HS-5 (cell line): ENCODE measurements around the gene JPH3.
"Not testable (repeated sequence)": the region's sequence is repeated elsewhere in the genome, so short reads cannot be mapped to it uniquely, and the experiment has no call there.

Source experiments
- DNase-seq: peaks from one replicate; pipeline ENCODE4 v3.0.0-alpha.2; 2012; ENCODE audit warnings: low read depth

The JPH3 gene

GRCh38 chr16:87575027-87575804 is 27.1 kb upstream of the JPH3 start:
- no peak for DNase-seq

- DNase-seq, result no peak
Measured at GRCh38 chr16:87576171-87576570, 26.1 kb upstream of the JPH3 start.

DNA sequence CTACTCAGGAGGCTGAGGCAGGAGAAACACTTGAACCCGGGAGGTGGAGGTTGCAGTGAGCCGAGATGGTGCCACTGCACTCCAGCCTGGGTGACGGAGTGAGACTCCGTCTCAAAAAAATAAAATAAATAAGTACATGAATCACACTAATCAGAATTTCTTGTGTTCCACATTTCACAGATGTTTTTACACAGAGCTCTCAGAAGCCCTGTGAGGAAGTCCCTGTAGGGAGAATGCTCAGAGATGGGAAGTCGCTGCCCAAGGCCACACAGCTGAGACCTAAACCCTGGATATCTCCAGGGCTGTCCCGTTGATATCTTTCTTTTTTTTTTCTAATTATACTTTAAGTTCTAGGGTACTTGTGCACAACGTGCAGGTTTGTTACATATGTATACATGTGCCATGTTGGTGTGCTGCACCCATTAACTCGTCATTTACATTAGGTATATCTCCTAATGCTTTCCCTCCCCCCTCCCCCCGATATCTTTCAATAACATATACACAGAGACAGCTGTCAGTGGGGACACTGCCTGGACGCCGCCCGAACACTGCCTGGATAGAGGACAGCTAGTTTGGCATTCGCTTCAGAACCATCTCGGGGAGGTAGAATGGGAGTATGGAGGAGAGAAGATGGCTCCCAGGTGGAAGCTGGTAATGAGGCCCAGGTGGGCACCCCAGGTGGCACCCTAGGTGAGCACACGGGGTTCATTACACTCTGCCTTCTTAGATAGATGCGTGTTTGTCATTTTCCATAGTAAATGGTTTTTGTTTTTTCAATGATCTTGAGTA is 24.0 kb upstream of the JPH3 start:
- DNase-seq, result not testable (repeated sequence)

GRCh38 chr16:87579691-87580090 is 22.6 kb upstream of the JPH3 start:
- DNase-seq, result no peak

- no peak for DNase-seq
Measured at GRCh38 chr16:87580855-87581261, 21.4 kb upstream of the JPH3 start.

DNA sequence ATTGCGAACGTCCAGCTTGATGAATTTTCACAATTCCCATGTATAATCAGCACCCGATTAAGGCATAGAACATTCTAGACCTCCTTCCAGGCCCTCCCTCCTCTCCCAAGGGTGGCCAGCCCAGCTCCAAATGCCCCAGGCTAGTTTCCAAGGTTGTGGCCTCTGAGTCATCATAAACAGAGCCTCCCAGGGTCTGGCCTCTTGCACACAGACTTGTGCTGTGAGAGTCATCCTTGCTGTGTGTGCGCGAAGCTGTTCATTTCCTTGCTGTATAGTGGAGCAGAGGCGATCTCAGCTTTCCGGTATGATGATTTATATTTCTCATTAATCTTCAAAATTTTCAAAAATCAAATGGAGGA is 20.5 kb upstream of the JPH3 start:
- peak; percentile 52 for DNase-seq

DNA sequence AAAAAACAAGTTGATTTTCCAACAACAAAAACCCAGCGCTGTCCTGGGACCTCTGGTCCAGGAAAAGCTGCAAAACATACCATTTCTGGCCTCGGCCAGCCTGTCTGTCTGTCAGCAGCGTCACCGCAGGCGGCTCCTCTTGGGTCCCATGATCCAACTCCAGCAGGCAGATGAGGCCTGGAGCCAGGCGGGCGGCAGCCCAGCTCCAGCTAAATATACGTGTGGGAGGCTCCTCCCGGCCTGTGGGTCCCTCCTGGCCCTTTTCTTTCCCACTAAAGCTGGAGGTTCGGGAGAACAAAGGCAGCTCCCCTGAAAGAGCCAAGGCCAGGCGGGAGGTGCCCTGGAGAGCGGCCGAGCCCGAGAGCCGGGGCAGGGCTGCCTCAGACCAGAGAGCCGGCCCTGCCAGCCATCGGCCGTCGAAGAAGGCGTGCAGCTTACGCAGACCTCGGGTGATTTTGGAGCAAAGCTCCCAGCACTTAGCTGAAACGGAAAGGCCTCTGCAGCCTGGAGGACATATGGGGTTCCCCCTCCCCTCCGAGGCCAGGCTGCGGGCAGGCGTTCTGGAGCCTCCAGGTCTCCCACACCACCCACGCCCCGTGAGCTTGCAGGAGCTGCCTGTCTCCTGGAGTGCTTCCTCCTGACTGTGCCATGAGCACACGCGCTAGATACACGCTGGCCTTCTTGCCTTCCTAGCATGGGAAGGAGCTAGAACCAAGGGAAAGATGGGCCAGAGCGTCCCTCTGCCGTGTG is 19.9 kb upstream of the JPH3 start:
- DNase-seq, result no peak

DNA sequence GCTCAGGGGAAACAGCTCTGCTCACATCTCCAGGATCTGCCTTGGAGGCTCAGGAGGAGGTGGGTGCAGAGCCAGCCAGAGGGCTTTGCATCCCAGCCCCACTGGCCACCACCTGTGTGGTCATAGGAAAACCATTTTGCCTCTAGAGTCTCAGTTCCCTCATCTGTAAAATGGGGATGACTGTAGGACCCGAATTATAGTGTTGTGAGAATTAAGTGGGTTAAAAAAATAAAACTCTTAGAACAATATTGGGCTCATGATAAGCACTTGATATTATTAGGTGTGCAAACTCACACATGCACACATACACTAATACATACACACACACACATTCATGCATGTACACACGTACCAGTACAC is 19.4 kb upstream of the JPH3 start:
- DNase-seq, result no peak

GRCh38 chr16:87583453-87584131 is 18.7 kb upstream of the JPH3 start:
- no peak for DNase-seq

DNA sequence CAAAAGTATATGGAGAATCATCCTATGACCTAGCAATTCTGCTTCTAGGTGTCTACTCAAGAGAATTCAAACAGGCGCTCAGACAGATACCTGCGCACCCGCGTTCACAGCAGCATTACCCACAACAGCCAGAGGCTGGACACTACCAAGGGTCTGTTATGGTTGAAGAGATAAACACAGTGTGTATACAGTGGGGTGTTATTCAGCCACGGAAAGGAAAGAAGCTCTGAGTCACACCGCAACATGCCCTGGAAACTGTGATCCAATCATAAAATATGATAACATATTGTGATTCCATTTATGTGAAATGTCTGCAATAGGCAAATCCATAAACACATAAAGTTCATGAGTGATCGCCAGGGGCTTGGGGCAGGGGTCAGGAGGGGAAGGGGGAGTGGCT is 18.0 kb upstream of the JPH3 start:
- DNase-seq, result no peak

GRCh38 chr16:87584975-87585374 is 17.3 kb upstream of the JPH3 start:
- DNase-seq, result no peak

DNA sequence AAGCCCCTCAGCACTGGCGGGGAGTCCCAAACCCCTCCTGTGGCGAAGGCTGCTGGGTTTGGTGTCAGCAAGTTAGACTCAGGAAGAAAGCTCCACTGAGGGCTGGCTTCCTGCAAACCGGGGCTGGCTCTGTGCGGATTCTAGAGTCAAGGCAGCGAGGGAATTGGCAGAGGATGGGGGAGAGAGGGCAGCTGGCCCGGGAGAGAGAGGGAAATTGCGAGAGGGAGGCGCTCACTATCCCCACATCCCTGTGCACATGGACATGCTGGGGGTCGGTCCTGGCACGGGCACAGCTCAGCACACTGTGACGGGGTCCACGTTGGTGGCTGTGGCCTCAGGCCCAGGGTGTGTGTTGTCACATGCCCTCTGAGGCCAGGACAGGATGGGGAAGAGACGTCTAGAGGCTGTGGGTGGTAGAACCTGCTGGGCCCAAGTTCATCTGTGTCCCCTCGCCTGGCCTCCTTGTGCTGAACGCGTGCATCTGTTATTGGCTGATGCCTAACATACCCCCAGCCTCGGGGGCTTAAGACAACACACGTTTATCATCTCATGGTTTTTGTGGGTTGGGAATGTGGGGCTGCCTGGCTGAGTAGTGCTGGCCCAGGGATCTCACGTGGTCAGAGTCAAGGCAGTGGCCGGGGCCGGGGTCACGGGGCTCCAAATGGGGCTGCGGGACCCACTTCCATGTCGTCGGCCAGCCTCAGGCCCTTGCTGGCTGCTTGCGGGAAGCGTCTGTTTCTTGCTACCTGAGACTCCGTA is 16.7 kb upstream of the JPH3 start:
- DNase-seq, result no peak

GRCh38 chr16:87586201-87586782 is 16.0 kb upstream of the JPH3 start:
- DNase-seq, result no peak

DNA sequence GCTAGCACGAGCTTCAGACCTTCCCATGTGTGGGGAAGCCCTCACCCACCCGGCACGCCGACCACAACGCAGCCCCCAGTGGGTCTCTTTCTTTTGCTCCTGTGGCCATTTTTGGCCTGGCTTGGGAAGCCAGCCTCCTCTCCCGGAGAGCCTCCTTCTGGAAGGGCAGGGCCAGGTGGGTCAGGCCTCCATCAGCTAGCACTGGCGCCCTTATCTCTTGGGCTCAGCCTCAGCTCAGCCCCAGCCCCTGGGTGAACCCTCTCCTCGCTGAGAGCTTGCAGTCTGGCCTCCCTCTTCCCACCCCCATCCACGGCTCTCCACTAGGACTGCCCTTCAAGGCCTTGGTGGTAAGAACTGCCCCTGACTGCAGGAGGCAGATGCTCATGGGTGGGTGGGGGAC is 14.7 kb upstream of the JPH3 start:
- no peak for DNase-seq

- DNase-seq, result no peak
Measured at GRCh38 chr16:87592018-87592712, 10.1 kb upstream of the JPH3 start.

- no peak for DNase-seq
Measured at GRCh38 chr16:87593710-87594258, 8.5 kb upstream of the JPH3 start.

- DNase-seq, result no peak
Measured at GRCh38 chr16:87595712-87596111, 6.6 kb upstream of the JPH3 start.

DNA sequence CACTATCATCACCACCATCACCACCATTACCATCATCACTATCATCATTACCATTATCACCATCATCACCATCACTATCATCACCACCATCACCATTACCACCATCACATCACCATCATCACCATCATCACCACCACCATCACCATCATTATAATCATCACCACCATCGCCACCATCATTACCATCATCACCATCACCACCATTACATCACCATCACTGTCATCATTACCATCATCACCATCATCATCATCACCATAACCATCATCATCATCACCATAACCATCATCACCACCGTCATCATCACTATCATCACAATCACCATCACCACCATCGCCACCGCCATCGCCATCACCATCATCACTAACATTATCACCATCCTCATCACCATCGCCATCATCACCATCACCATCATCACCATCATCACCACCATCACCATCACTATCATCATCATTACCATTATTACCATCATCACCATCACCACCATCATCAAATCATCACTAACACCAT is 4.9 kb upstream of the JPH3 start:
- no peak for DNase-seq

- no peak for DNase-seq
Measured at GRCh38 chr16:87598431-87598830, 3.9 kb upstream of the JPH3 start.

DNA sequence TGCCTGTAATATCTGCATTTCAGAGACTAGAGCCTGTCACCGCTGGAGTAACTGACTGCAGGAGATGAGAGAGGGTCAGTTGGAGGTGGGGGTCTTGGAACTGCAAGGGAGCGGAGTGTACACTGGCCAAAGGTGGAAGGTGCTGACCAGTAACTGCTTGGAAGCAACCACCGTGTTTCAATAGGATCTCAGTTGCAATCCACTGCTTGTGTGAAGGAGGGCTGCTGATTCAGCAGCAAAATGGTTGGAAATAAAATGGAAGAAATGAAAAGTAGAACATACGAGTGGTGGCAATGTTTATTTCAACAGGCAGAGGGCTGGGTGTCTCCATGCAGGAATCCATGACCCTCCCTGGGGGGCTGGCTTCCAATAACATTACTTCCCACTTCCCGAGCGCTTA is 2.1 kb upstream of the JPH3 start:
- DNase-seq, result no peak
